OCI-LY1 (cell line): ENCODE data around the gene TRIM26.
A peak's percentile ranks its signal among the peaks of the same experiment; 100 is the strongest.

Experiments
- H2AFZ ChIP-seq: fragments of 200-600 bp; sonication (generic), shearing (Covaris generic); 2 replicates; pipeline ENCODE4 v1.6.0; 2014; ENCODE audit warnings: antibody characterized with exemption, mild to moderate bottlenecking, low read length
- H3F3A ChIP-seq: fragments of 200-600 bp; sonication (generic), shearing (Covaris generic); 2 replicates; pipeline ENCODE4 v1.6.0; 2014; ENCODE audit warnings: mild to moderate bottlenecking, antibody characterized with exemption, low read length, moderate library complexity; ENCODE audit not compliant: insufficient read depth
- H3K27ac ChIP-seq: fragments of 200-600 bp; sonication (generic); 2 replicates; pipeline ENCODE4 v1.5.1; 2014; ENCODE audit warnings: low read length, mixed run types, mild to moderate bottlenecking, low read depth; ENCODE audit not compliant: poor library complexity, severe bottlenecking
- H3K27me3 ChIP-seq: fragments of 200-600 bp; sonication (generic); 2 replicates; pipeline ENCODE4 v1.6.0; 2014; ENCODE audit warnings: antibody characterized with exemption, mild to moderate bottlenecking, low read length, moderate library complexity; ENCODE audit not compliant: insufficient read depth
- H3K36me3 ChIP-seq: fragments of 200-600 bp; sonication (generic); 2 replicates; pipeline ENCODE4 v1.6.1; 2014; ENCODE audit warnings: mild to moderate bottlenecking, antibody characterized with exemption, low read length, moderate library complexity, mixed read lengths; ENCODE audit not compliant: insufficient read depth
- H3K4me1 ChIP-seq: fragments of 200-600 bp; sonication (generic); 2 replicates; pipeline ENCODE4 v1.5.1; 2014; ENCODE audit warnings: mild to moderate bottlenecking, low read length, moderate library complexity; ENCODE audit not compliant: insufficient read depth, severe bottlenecking
- H3K4me2 ChIP-seq: fragments of 200-600 bp; sonication (generic), shearing (Covaris generic); 2 replicates; pipeline ENCODE4 v1.6.1; 2014; ENCODE audit warnings: low read length
- H3K4me3 ChIP-seq: fragments of 200-600 bp; sonication (generic); 2 replicates; pipeline ENCODE4 v1.5.1; 2014; ENCODE audit warnings: low read length, low read depth, mild to moderate bottlenecking, mixed read lengths; ENCODE audit not compliant: poor library complexity, severe bottlenecking
- H3K79me2 ChIP-seq: fragments of 200-600 bp; shearing (Covaris generic); 2 replicates; pipeline ENCODE4 v1.6.1; 2016; ENCODE audit warnings: mixed run types, low read length, mixed read lengths; ENCODE audit not compliant: insufficient read depth
- H3K9ac ChIP-seq: fragments of 200-600 bp; sonication (generic), shearing (Covaris generic); 2 replicates; pipeline ENCODE4 v1.6.1; 2014; ENCODE audit warnings: mild to moderate bottlenecking, low read length, mixed read lengths
- H3K9me2 ChIP-seq: fragments of 200-600 bp; sonication (generic), shearing (Covaris generic); 2 replicates; pipeline ENCODE4 v1.6.1; 2014; ENCODE audit warnings: low read depth, mild to moderate bottlenecking, low read length, mixed read lengths
- H3K9me3 ChIP-seq: fragments of 200-600 bp; shearing (Covaris generic); 2 replicates; pipeline ENCODE4 v1.6.1; 2014; ENCODE audit warnings: low read length, mixed read lengths
- H4K20me1 ChIP-seq: fragments of 200-600 bp; sonication (generic), shearing (Covaris generic); 2 replicates; pipeline ENCODE4 v1.6.0; 2016; ENCODE audit warnings: mild to moderate bottlenecking, low read length; ENCODE audit not compliant: insufficient read depth
- EZH2 ChIP-seq: fragments of 200-600 bp; sonication (generic), shearing (Covaris generic); IDR thresholded peaks from 2 replicates; pipeline ENCODE4 v1.8.0; 2017; ENCODE audit warnings: borderline replicate concordance, mixed run types, mild to moderate bottlenecking, antibody characterized with exemption, low read length, moderate library complexity, mixed read lengths
- TF ChIP-seq, protein P1 (sequence below): fragments of 200-600 bp; sonication (generic), shearing (Covaris generic); IDR thresholded peaks from 2 replicates; pipeline ENCODE4 v1.5.1; 2017; ENCODE audit warnings: mild to moderate bottlenecking, antibody characterized with exemption, low read length, moderate library complexity, mixed read lengths

Gene TRIM26

GRCh38 chr6:30206152-30206551 is 7.1 kb downstream of the TRIM26 start:
- H3K4me1 ChIP-seq, result peaks cover 64% of the 10 kb centered on the region
- no peak overlapping the region for H2AFZ ChIP-seq
- no peak overlapping the region for H3K4me3 ChIP-seq
- TF ChIP-seq, protein P1, sequence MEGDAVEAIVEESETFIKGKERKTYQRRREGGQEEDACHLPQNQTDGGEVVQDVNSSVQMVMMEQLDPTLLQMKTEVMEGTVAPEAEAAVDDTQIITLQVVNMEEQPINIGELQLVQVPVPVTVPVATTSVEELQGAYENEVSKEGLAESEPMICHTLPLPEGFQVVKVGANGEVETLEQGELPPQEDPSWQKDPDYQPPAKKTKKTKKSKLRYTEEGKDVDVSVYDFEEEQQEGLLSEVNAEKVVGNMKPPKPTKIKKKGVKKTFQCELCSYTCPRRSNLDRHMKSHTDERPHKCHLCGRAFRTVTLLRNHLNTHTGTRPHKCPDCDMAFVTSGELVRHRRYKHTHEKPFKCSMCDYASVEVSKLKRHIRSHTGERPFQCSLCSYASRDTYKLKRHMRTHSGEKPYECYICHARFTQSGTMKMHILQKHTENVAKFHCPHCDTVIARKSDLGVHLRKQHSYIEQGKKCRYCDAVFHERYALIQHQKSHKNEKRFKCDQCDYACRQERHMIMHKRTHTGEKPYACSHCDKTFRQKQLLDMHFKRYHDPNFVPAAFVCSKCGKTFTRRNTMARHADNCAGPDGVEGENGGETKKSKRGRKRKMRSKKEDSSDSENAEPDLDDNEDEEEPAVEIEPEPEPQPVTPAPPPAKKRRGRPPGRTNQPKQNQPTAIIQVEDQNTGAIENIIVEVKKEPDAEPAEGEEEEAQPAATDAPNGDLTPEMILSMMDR, result no peak
- no peaks in the 10 kb centered on the region for H3K9me2 ChIP-seq
- H3K9ac ChIP-seq, result no peak overlapping the region
- H3K4me2 ChIP-seq, result no peak overlapping the region; the same call in 1 of the 2 replicates
- no peaks in the 10 kb centered on the region for H3K9me3 ChIP-seq
- H4K20me1 ChIP-seq, result no peaks in the 10 kb centered on the region
- H3K27me3 ChIP-seq, result no peaks in the 10 kb centered on the region
- H3K27ac ChIP-seq, result peak overlapping the region; percentile 13
- peaks cover 32% of the 10 kb centered on the region; the same call in 1 of the 2 replicates for H3K36me3 ChIP-seq
- H3F3A ChIP-seq, result no peaks in the 10 kb centered on the region
- peaks cover 61% of the 10 kb centered on the region for H3K79me2 ChIP-seq

- Histone ChIP-seq H3K79me2 (peaks cover 46% of the 10 kb centered on the region), H4K20me1 (no peaks in the 10 kb centered on the region), H3K9me2 (no peaks in the 10 kb centered on the region), H3K9ac (no peak overlapping the region), H3K4me2 (no peak overlapping the region), H2AFZ (no peak overlapping the region), H3F3A (no peaks in the 10 kb centered on the region), H3K36me3 (peaks cover 44% of the 10 kb centered on the region), H3K4me3 (no peak overlapping the region), H3K9me3 (no peaks in the 10 kb centered on the region), H3K27me3 (no peaks in the 10 kb centered on the region), H3K27ac (no peak overlapping the region), H3K4me1 (peaks cover 59% of the 10 kb centered on the region)
- no peak for TF ChIP-seq EZH2
- TF ChIP-seq, protein P1, result no peak
These were observed 9.1 kb downstream of the TRIM26 start for GRCh38 chr6:30204116-30204515.

- no peaks in the 10 kb centered on the region for H3K9me2 ChIP-seq
- no peak for TF ChIP-seq EZH2
- TF ChIP-seq, protein P1, result no peak
- H3K79me2 ChIP-seq, result peaks cover 33% of the 10 kb centered on the region
- H3K9me3 ChIP-seq, result no peaks in the 10 kb centered on the region
- no peak overlapping the region for H3K4me3 ChIP-seq
- no peaks in the 10 kb centered on the region for H3K27me3 ChIP-seq
- peak overlapping the region; percentile 29 for H3K27ac ChIP-seq
- no peaks in the 10 kb centered on the region for H3F3A ChIP-seq
- H2AFZ ChIP-seq, result no peak overlapping the region
- H4K20me1 ChIP-seq, result no peaks in the 10 kb centered on the region
- H3K4me2 ChIP-seq, result no peak overlapping the region
- H3K36me3 ChIP-seq, result peaks cover 54% of the 10 kb centered on the region
- H3K4me1 ChIP-seq, result peaks cover 43% of the 10 kb centered on the region
- no peak overlapping the region for H3K9ac ChIP-seq
These were observed 10.8 kb downstream of the TRIM26 start for GRCh38 chr6:30202366-30202765.
